Measurements from ENCODE around the gene MED25.

DNA sequence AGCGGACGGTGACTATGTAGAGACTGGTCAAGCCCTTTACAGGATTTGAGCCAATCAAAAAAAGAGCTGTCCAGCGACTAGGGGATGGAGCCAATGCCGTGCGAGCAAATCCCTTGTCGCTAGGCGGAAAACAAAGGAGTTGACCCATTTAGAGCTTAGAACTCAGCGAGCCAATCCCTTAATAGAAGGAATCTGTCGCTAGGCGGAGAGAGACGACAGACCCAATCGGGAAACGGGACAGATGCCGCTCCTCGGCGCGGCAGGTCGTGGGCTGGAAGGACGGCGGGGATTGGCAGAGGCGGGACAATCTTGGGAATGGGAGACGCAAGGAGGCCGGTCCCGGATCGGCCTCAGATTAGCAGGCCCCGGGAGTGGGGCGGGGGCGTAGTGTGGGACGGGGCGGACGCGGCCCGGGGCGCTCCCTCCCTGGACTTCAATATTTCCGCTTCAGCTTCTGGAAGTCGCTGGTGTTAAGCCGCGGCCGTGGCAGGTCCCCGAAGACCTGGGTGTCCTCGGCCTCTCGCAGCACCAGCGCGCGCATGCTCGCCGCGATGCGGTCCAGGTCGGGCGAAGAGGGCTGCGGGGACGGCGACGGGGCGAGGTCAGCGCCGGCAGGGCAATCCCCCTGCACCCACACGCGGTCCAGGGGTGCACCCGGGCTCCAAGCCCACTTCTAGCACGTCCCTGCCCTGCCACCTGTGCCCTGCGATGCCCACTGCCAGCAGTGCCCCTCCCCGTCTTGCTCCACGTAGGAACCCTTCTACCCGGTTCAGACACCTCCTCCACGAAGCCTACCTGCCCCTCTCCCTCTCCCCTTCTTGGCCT is 51.6 kb downstream of the MED25 start:
- TF ChIP-seq, protein P1, sequence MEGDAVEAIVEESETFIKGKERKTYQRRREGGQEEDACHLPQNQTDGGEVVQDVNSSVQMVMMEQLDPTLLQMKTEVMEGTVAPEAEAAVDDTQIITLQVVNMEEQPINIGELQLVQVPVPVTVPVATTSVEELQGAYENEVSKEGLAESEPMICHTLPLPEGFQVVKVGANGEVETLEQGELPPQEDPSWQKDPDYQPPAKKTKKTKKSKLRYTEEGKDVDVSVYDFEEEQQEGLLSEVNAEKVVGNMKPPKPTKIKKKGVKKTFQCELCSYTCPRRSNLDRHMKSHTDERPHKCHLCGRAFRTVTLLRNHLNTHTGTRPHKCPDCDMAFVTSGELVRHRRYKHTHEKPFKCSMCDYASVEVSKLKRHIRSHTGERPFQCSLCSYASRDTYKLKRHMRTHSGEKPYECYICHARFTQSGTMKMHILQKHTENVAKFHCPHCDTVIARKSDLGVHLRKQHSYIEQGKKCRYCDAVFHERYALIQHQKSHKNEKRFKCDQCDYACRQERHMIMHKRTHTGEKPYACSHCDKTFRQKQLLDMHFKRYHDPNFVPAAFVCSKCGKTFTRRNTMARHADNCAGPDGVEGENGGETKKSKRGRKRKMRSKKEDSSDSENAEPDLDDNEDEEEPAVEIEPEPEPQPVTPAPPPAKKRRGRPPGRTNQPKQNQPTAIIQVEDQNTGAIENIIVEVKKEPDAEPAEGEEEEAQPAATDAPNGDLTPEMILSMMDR (conservative IDR thresholded peaks at IDR 0.05; ENCODE audit: low read length): no peak
- TF ChIP-seq EZH2phosphoT487 (IDR thresholded peaks at IDR 0.05; ENCODE audit: borderline replicate concordance): no peak

Data from Loucy (cell line).